NCI-H1105 treated with DMSO at 0.1 percent for 48 hours (cell line): ENCODE results near the gene SEC31A.
"Not testable (repeated sequence)": the region's sequence is repeated elsewhere in the genome, so short reads cannot be mapped to it uniquely, and the experiment has no call there.

Source experiments
- DNase-seq: peaks from one replicate; lab custom pipeline; 2025; lab: John Stamatoyannopoulos, UW

SEC31A gene

DNA sequence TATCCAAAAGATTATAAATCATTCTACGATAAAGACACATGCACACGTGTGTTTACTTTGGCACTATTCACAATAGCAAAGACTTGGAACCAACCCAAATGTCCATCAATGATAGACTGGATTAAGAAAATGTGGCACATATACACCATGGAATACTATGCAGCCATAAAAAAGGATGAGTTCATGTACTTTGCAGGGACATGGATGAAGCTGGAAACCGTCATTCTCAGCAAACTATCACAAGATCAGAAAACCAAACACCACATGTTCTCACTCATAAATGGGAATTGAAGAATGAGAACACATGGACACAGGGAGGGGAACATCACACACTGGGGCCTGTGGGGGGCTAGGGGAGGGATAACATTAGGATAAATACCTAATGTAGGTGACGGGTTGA, 57.9 kb downstream of the SEC31A start:
- not testable (repeated sequence) for DNase-seq

DNA sequence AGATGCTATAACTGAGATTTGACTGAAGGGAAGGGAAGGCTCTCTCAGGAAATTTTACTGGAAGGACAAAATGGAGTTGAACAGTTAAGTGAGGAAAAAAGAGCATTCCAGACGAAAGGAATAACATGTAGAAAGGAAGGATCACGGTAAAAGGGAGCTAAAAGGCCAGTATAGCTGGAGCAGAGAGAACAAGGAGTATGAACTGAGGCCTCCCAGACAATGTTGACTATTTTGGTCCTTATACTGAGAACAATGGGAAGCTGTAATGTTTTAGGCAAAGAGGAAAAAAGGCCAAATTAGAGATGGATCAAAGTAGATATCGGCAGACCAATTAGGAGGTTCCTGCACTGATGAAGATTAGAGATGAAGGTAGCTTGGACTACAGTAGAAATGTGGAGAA, 65.5 kb downstream of the SEC31A start:
- no peak for DNase-seq

DNA sequence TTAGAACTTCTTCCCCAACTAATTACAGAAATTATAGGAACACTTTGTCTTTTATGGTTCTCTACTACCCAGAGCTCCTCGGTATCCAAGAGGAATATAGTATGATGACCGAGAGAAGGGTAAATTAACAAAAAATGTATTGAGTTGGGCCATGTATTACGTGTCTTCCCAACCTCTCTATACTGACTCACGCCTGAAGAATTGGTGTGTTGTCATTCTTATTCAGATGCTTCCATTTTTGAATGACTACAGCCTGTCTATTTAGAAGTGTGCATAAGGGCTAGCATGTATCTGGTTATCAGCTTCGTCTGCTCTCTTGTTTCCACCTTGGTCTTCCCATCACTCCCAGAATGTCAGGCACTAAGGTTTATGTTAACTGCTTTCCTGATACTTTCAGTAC, 67.9 kb downstream of the SEC31A start:
- no peak for DNase-seq

DNA sequence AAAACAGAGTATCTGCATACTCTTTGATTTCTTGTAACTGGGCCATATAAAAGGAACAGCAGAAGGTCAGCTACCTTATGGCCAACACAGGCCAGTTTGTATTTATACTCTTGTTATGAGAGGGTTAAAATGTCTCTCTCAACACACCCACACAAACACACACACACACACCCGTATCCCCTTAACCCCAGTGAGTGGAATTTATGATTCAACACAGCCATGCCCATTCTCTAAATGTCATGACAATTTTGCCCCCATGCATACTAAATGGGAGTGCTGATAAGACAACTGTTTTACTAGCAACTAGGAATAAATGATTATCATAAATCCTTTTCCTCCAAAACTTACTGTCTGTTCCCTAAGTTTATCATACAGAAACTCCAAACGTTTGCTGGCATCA, 70.3 kb downstream of the SEC31A start:
- no peak for DNase-seq

DNA sequence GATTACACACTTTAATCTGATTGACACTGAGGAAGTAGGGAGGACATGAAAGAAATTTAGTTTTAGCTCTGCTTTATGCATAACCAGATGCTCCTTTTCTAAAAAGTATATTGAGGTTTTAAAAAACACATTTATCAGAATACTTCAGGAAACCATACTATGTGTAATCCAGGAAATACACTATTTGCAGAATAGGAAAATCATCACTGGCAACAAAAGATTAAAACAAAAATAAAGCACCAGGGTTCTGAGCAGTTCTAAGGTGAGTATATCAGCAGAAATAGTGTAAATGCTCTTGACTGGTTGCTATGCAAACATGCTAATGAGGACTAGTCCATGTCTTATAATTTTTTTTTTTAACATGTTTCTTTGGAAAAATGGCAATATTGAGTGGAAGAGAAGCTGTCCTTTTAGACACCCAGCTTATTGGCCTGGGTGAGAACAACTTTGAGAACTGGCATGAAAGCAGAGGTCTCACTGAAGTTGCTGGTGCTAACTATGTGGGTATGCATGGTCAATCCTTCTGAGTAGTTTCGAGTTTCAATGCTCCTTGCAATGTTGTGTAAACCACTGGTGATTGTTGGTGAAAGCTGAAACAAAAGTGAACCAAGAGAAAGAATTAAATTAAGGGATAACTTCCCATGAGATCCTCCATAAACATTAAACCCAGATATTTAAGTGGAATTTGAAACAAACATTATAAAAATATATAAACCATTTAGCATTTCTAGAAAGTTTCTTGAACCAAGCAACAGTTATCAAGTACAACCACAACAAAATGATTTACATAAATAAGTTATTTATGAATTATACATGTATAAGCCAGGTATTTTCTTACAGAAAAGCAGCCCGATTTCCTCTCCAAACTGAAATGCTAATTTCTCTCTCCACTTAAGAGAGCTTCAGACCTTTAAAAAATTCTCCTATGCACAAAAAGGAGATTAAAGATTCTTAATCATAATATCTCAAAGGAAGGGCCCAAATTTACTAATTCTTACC, 72.0 kb downstream of the SEC31A start:
- DNase-seq, result no peak

DNA sequence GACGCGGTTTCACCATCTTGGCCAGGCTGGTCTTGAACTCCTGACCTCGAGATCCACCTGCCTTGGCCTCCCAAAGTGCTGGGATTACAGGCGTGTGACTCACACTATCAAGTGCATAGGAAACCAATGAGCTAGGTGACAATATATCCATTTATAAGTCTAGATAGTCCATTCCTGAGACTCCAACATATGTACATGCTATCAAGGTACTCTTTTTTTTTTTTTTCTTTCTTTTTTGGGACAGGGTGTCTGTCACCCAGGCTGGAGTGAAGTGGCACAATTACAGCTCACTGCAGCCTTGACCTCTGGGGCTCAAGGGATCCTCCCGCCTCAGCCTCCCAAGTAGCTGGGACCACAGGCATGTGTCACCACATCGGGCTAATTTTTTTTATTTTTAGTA, 74.1 kb downstream of the SEC31A start:
- DNase-seq, result not testable (repeated sequence)

DNA sequence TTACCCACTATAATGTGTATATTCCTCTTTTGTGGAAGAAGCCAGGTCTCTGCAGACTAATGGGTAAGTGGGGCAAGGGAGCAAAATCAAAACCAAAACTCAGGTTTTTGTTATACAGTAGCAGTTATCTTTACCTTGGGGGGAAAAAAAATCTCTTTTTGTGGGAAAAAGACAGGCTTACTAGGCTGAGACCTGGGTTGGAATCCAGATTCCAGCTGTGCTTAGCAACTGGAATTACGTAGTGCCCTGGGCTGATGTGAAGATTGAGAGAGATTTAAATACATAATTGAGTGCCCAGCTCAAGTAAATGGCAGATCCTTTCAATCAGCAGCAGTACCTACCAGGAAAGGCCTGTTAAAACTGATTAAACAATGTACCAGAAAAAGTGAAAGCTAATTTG, 76.9 kb downstream of the SEC31A start:
- no peak for DNase-seq

DNA sequence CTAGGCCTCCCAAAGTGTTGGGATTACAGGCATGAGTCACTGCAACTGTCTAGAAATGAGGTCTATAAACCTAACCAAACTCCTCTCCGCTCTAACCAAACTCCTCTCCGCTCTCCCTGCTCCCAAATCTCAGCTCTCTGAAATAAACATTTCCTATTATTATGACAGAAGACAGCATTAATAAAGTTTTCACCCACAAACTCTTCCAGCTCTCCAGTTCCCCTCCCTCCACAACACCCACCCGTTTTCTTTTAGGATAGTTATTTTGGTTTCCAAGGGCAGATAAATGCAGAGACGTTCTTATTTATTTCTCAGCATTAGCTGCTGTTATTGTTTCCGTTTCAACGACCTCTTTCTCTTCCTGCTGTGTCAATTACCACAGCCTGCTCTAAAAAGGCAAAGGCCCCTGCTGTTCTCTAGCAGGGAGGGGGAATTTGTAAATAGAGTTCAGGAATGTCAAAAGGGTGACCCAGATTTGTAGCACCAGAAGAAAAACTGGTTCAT, 79.1 kb downstream of the SEC31A start:
- DNase-seq, result no peak

DNA sequence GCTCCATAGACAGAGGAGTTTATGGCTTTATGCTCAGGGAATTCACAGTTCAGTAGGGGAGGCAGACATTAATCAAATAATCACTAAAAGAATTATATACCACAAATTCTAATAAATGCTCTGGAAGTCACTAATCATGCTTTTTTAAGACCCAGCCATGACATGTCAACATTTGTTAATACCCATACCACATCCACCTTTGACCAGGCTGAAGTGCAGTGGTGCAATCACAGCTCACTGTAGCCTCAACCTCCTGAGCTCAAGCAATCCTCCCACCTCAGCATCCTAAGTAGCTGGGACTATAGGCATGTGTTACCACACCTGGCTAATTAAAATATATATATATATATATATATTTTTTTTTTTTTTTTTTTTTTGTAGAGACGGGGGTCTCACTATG, 79.6 kb downstream of the SEC31A start:
- no peak for DNase-seq

DNA sequence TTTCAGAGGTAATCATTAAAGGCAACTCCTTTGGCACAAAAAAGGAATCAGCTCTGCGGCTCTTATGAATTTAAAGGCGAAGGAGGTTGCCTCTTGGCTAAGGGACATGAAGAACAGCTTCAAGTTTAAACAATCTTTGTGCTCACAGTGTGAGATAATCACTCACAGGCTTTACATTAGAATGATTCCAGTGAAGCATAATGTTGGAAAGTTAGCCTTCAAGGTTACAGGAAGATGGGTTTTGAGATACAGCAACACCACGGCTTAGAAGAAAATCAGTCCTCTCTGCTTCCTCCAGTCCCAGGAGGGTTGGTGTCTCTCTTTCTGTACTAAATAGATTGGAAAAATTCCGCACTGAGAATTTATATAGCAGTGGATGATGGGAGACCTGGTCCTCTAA, 80.8 kb downstream of the SEC31A start:
- no peak for DNase-seq

DNA sequence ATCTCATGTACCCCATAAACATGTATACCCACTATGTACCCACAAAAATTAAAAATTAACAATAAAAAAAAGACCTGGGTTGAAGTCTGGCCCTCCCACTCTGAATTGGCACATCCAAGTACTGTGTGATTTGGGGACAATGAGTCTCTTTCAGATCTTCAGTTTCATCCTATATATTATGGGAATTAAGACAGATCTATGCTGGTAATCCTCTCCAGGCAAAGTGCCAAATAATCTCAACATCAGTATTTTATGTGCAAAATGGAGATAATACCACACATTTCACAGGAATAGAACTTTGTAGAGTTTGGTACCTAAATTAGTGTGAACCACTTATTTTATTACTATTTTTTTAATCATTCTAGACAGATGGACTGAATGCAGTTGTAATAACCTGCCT, 81.3 kb downstream of the SEC31A start:
- DNase-seq, result no peak

DNA sequence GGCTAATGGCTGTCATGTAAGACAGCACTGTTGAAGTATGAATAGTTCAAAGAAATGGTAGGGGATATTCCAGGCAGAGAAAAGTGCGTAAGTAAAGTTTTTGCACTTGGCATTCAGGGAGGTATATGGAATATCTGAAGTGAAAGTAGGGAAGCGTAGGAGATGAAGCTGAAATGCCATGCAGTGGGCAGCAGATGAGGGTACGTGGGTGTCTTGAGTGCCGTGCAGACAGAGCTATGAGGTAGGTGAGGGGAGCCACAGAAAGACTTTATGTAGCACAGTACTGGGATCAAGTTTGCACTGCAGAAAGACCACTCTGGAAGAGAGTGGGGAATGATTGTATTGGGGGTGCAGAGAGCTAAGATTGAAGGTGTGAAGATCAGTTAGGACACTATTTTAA, 87.2 kb downstream of the SEC31A start:
- no peak for DNase-seq

DNA sequence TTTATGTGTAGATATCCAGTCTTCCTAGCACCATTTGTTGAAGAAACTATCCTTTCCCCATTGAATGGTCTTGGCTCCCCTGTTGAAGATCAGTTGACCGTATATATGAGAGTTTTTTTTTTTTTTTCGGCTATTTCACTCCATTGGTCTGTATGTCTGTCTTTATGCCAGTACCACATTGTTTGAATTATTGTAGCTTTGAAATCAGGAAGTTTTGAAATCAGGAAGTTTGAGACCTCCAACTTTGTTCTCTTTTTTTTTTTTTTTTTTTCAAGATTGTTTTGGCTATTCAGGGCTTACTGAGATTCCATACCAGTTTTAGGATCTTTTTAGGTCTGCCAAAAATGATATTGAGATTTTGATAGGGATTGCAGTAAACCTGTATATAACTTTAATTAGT, 88.0 kb downstream of the SEC31A start:
- DNase-seq, result no peak

DNA sequence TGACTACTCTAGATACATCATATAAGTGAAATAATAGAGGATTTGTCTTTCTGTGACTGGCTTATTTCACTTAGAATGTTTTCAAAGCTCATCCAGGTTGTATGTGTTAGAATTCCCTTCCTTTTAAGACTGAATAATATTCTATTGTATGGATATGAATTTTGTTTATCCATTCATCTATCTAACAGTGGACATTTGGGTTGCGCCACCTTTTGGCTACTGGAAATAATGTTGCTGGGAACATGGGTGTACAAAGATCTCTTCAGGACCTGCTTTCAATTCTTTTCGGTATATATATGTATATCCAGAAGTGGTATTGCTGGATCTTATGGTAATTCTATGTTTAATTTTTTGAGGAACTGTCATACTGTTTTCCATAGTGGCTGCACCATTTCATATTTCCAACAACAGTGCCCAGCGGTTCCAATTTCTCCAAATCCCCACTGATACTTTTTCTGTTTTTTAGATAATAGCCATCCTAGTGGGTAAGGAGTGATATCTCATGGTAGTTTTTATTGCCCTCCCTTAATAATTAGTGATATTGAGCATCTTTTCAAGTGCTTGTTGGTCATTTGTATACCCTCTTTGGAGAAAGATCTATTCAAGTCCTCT, 88.9 kb downstream of the SEC31A start:
- peak; percentile 38 for DNase-seq

DNA sequence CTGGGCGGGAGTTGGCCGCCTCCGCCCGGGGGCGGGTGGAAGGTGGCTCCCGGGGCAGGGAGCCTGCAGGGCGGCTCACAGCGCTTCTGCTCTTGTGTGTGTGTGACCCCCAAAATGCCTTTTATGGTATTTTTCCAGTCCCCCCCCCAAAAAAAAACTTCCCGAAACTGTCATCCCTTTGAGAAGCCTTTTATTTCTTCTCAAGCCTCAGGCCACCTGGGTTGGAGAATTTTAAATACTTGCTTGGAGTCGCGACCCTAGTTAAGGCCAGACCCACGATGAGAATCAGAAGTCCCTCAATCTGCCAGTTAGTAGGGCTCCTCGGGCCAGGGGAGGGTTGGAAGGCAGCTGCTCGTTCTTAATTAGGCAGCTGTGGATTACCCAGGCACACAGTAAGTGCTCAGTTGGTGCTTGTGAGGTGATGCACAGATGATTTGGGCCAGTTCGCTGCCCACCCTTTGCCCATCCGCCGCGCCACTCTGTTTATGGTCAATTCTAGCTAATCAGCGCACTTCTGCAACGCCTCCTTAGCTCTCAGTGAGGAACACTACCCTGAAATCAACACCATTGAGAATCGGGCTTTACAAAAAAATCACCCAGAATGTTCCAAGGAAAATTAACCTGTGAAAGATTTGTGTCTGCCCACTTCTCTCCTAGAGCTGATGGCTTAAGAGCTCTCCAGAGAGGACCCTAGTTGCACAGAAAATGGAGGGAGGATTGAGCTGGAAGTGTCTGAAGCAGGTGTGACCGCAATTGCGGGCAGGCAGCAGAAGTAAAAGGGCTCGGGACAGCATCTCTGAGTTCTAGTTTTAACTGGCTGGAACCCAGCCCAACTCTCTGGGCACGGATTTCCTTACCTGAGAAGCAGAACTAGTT, 91.7 kb downstream of the SEC31A start:
- peak; percentile 56 for DNase-seq

DNA sequence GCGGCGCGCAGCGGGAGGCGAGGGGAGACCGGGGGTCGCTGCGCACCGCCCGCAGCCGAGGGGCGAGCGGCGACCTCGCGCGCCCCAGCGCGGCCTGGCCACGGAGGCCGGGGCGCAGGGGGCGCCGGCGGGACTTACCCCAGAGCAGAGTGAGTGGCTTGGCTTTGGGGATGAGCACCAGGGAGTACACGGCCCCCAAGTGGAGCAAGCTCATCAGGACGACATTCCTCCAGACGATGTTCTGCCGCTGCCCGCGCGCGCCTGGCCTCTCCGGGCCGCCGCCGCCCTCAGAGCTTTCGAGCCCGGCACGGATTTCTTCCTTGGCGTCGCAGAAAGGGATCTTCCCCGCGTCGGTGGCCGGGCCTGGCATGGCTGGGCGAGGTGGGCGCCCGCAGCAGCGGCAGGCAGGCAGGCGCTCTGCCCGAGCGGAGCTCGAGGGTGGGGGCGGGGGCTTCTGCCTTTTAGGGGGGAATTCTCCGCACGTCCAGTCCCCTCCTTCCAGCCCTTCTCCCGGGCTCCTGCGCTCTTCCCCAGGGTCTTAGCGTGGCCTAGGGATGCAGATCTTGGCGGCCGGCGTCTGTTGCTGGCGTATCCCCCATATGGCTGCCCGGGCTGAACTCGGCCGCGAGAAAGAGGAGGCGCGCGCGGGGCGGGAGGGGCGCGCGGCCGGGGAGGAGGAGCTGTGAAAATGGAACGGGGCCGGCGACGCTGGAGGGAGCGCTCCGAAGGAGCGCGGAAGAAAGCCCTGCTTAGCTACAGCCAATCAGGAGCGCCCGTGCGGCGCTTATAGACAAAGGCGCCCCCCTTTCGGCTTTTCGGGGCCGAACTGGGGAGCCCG, 92.6 kb downstream of the SEC31A start, which contains the start of gene SCD5:
SCD5 (minus strand) TSS at position 629 of the 838 bp plus-strand sequence; CDS start at position 370, 259 bp downstream.
- peak; percentile 75 for DNase-seq

DNA sequence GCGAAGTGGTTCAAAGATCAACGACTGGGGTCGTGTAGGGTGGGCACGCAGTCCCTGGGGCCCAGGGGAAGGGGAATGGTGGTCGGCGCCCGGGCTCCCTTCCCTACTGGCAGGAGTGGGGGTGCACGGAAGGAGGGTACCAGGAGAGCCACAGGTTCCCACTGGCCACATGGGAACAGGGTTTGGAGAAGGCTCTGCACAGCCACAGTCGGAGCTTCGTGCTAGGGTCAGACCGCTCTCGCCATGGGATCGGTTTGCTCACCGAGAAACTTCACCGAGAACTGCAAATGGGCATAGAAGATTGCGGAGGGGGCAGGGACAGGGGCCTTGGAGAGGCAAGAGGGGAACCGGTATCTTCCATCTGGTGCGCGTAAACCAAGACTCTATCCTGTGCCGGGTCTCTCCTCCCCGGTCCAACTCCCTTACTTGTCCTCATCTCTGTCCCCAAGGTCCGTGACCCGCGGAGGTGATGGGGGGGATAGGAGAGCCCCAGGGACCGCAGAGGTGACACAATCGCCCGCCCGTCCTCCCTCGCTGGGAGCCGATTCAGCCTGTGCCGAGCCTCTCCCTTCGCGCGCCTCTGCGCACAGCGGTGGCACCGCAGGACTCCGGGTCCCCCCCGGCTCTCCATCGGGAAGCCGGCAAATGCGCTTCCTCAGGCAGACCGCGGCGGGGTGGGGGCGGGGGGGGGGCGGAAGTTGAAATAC, 93.4 kb downstream of the SEC31A start:
- peak; percentile 34 for DNase-seq

DNA sequence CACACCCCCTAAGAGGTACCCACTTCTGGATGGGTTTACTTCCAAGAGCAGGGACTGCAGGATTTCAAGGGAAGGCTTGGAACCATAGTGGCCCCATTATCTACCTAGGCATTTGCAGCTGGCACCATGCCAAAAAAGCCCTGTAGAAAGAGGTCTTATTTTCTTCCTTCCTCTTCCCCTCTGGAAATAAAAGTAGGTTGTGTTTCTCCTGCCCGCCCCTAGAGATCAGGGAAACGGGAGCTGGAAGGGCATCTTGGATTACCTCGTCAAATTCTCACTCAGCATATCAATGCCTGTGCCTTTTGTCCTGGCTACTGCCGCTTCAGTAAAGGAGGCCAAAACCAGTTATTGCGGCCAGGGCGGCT, 93.9 kb downstream of the SEC31A start:
- DNase-seq, result peak; percentile 33

DNA sequence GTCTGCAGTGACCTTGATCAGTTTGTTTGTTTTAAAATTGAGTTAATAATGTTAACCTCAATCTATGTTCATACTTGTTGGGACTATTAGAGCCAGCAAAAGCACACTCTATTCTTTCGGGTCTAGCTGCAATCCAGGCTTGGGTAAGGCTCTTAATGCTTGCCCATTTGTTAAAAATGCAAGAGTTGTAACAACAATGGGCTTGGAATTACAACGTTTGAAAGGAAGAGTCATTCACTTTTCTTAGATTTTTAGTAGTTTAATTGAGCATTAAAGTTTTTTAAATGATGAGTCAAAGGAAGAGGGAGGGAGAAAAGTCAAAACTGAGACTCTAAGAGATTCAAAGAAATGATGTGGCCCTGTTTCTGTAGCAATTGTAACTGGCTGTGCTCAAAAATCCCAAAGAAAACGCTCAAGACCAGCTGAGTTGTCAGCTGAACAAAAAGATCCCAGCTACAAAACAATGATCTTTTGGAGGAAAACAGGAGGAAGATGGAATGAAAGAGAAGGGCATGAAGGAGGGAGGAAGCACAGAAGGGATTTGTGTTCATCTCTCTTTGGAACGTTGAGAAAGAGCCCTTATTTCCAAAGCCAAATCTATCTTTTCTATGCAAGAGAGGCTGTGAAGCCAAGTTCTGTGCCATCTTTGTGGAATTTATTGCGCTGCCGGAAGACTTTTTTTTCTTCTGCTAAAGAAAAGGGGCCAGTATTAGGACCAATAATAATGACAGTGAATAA, 97.9 kb downstream of the SEC31A start:
- no peak for DNase-seq

DNA sequence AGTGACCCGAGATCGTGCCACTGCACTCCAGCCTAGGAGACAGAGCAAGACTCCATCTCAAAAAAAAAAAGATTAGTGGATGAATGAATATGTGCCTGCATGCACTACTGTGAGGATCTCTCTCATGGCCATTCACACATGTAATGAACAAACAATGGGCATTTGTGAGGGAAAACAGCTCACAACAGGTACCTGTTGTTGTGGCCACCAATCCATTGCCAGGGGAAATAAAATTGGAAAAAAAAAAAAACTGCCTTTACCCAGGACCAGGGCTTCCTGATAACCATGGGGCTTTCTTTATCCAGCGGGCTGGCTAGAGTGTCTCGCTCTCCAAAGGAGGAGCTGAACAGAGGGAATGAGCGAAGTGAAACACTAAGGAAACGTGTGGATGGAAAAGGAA, 99.8 kb downstream of the SEC31A start:
- DNase-seq, result no peak
